ENCODE results near the gene S1PR3.

The S1PR3 gene

GRCh38 chr9:89010526-89011111 is 19.4 kb downstream of the S1PR3 start:
- no peak for DNase-seq

GRCh38 chr9:89011683-89012082 is 20.4 kb downstream of the S1PR3 start:
- no peak for DNase-seq

GRCh38 chr9:89012294-89013042 is 21.2 kb downstream of the S1PR3 start:
- DNase-seq = no peak

DNA sequence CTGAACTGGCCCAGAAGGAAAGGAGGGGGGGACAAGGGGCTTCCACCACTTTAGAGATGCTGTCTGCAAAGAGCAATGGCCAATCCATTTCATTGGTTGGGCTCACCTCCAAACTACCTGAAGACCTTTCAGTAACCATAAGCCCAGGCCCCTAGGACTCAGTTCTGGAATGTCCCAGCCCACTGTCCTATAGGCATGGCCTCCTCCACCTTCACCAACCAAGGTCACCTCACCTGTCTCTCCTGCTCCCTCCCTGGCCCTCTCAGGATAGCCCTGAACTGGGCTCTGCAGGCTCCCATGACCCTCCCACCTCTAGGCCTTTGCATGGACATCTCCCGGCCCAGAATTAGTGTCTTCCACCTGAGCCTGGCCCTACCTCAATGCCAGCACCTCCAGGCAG is 22.4 kb downstream of the S1PR3 start:
- no peak for DNase-seq

DNA sequence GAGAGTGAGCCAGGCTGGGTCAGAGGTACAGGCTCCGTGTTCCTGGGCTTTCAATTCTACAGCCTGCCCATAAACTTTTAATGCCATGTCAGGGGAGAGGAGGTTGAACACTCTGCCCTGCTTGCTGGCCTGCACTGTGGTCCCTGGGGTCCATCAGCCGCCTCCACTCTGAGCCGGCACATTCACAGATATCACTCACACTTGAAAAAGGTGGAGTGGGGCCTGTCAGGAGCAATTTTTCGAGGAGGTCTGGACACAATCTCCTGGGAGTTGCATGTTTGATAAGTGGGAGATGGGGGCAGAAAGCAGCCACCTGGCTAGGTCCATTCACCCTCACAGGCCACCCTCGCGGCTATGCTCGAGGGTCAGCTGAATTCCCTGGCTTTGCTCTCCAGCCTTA is 22.9 kb downstream of the S1PR3 start:
- no peak for DNase-seq

- DNase-seq = no peak
These were observed 24.1 kb downstream of the S1PR3 start for GRCh38 chr9:89015336-89015735.

DNA sequence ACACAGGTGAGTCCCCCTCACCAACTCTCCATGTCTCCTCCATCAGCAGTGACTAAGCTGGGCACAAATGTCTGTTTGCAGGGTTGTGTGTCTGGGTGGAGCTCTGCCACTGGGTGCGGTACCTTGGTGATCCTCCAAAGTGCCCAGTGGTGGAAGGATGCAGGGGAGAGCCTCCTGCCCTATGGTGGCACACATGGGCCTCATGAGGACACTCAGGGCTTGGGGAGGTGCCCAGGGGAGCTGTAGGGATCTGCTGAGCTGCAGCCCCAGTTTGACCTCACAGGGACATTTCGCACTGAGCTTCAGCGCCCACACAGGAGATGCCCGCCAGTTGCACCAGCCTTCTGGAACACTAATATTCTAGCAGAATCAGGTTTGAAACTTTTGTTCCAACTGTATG is 29.5 kb downstream of the S1PR3 start:
- DNase-seq = no peak

DNA sequence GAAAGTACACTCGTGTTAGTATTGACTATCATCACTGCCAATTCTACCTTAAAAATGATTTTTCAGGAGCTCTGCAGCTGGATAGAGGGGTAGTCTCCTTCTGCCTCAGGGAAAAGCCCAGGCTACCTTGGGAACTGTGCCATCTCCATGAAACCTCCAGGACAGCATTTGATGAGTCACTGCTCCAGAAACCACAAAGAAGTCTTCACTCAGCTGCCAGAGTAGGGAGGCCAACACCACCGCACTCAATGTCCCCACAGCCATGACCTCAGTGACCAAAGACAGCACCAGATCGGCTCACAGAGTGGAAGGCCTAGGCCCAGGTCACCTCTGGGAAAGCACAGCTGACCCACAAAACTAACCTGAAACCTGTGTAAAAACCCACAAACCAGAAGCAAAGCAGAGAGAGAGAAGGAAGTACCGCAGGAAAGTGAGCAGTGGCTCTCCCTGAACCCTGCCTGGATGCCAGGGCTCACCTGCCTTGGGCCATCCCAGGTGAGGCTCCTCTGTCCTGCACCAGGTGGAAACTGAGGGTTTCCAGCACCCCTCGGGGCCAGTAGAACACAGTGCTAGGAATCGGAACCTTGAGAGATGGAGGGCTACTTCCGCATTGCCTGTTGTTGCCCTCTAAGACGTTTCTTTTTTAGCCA is 30.0 kb downstream of the S1PR3 start:
- DNase-seq = no peak

- no peak for DNase-seq
These were observed 30.9 kb downstream of the S1PR3 start for GRCh38 chr9:89022001-89022759.

DNA sequence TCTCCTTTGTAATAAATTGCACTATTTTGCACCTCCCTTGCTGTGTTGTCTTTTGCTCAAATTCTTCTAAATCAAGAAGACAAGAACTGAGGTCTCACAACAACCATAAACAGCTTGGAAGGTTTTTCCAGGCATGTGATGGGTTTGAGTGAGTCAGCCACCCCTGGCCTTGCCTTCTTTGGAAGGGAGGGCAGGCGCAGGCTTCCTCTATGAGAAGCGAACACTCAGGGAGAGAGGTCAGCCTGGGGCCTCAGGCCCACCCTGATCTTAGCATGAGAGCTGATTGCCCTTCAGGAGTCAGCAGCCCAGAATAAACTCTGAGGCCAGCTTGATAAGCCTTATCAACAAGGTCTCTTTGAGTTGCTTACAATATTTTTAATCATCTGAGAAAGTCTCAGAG is 31.6 kb downstream of the S1PR3 start:
- no peak for DNase-seq

DNA sequence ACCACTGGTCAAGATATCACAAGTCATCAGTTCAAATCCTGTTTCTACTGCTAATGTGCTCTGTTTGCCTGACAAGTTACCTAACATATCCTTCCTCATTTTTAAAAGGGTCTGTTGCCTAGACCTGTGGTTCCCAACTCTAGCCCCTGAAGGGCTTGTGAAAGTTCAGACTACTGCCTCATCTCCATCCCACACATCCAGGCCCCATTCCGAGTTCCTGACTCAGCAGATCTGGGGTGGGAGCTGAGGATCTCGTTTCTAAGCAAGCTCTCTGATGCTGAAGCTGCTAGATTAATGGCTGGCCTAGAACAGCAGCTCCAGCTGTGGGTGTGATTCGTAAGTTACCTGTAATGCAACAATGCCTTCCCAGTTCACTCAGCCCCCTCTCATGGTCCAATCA is 32.5 kb downstream of the S1PR3 start:
- no peak for DNase-seq

- DNase-seq = no peak
These were observed 33.5 kb downstream of the S1PR3 start for GRCh38 chr9:89024727-89025126.

GRCh38 chr9:89025553-89025952 is 34.3 kb downstream of the S1PR3 start:
- no peak for DNase-seq

DNA sequence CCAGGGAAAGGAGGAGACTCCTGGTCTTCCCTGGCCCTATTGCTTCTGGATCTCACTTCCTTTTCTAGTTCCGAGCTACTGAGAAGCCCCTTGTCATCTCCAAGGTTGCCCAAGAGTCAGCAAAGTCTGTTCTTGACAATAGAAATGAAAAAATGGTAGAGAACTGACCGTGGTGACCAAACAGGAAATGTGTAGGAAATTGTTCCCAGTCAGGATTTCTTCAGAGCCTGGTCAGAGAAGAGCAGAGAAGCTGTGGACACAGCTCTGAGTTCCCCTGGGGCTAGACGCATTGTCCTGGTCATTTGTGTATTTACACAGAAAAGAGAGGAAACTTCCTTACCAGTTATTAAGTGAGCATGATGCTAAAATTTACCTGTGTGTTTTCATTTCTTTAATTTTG is 35.6 kb downstream of the S1PR3 start:
- DNase-seq = no peak

DNA sequence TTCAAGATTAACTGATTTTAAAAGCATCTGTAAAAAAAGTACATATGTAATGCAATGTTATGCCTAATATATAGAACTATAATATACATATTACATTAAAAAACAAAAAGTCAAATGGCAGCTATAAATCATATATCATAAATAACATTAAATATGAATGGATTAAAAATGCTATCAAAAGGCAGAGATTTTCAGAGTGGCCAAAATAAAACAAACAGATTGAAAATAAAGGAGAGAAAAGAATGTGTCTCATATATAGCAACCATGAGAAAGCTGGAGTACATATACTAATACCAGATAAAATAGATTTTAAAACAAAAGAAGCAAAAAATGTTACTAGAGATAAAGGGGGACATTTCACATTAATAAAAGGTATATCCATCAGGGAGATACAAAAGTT is 38.5 kb downstream of the S1PR3 start:
- no peak for DNase-seq

DNA sequence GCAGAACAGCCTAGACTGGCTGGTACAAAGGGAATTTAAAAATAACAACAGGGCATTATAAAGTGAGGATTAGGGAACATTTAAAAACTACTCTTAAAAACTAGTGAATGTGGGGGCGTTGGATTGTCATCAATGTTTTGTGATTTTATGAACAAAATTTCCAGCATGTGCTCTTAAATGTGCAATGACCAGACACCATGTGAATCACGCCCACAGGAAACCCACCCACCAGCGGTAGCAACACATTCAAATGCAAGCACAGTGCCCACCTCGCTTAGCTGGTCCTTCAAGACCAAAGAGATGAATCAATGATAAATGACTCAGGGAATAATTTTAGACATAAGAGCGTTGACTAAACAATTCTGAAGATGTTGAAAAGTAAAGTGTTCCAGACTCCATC is 40.9 kb downstream of the S1PR3 start:
- no peak for DNase-seq

GRCh38 chr9:89032661-89033060 is 41.4 kb downstream of the S1PR3 start:
- no peak for DNase-seq

DNA sequence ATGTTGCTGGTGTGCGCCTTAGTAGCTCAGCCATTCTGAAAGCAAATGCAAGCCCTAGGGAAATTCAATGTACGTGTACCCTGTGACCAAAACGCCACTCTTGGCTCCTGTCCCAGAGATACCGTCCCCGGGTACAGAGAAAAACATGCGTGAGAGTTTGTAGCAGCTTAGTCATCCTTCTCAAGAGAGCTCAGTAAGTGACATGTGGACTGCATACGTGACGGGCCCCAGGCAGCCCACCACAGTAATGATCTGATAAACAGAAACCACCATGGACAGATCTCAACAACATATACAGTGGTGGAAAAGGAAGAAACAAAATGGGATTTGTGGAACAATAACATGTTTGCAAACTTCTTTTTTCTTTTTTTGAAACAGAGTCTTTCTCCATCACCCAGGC is 45.1 kb downstream of the S1PR3 start:
- DNase-seq = no peak

- DNase-seq = no peak
These were observed 45.6 kb downstream of the S1PR3 start for GRCh38 chr9:89036891-89037290.

DNA sequence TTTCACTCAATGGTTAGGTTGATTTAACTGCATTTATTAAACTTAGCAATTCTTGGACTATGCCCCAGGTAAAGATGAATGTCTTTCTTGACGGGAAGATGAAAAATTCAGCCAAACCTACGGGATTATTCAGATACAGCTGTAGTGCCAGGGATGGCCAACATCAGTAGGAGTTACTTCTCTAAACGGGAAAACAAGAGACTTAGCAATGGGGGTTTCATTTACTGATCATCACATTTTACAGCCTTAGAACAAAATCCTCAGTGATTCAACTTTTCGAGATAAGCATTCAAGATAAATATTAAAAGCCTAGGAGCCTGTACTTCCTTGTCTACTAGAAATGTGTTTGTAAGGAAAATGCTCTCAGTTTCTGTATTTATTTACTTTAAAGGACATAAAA is 46.1 kb downstream of the S1PR3 start:
- DNase-seq = no peak

- DNase-seq = no peak
These were observed 46.6 kb downstream of the S1PR3 start for GRCh38 chr9:89037891-89038290.

DNA sequence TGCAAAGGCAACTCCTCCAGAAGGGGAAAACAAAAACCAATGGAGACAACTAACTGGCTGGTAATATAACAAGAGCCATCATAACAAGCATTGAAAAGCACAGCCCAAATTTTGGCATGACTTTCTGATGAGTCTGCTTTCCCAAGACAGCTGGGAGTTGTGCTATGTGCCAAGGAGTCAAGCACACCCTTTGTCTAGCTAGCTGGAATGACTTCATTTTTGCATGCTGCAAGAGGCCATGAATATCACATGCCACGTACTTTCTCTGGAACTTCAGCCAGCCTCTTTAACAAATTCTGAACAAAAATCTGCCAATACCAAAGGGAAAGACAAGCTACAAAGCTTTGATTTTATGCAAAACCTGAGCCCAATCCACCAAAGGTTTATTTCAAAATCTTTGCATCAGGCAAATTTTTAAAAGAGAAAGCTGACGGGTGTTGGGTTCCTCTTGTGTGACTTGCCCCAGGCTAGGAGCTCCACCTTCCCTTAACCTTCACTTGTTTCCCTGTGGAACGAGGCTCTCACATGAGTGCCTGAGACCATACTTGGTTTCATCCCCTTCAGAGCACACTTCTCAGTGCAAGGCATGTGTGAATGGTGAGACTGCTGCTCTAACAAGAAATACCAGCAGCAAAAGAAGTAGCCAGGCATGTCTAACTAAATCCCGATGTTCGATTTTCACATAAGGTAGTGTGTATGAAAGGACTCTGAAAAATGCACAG is 47.3 kb downstream of the S1PR3 start:
- no peak for DNase-seq

GRCh38 chr9:89039104-89039465 is 47.8 kb downstream of the S1PR3 start:
- no peak for DNase-seq

Measured in CD4-positive, alpha-beta T cell treated with Interleukin-6 for 4 hours (primary cell).